Endodermal cell (in vitro differentiated cells): ENCODE data around the gene LRP8. TPM values are rescaled to one million over a fixed set of nuclear protein-coding genes. Genes with fewer than 3 reads are reported as not detected.

Experiments
- DNase-seq: peaks from one replicate; pipeline ENCODE4 v3.0.0-alpha.2; 2017
- H3K27ac ChIP-seq: 2 replicates; pipeline ENCODE4 v1.5.1; 2013; ENCODE audit warnings: mild to moderate bottlenecking, low read depth, low read length, moderate library complexity
- H3K27me3 ChIP-seq: 2 replicates; pipeline ENCODE4 v1.6.1; 2013; ENCODE audit warnings: mild to moderate bottlenecking, low read length, moderate library complexity; ENCODE audit not compliant: insufficient read depth, control insufficient read depth, poor library complexity, severe bottlenecking
- H3K36me3 ChIP-seq: 2 replicates; pipeline ENCODE4 v1.7.0; 2013; ENCODE audit warnings: mild to moderate bottlenecking, low read length, moderate library complexity; ENCODE audit not compliant: control insufficient read depth, insufficient read depth
- H3K4me1 ChIP-seq: one replicate; pipeline ENCODE4 v1.7.0; 2013; ENCODE audit warnings: low read length; ENCODE audit not compliant: control insufficient read depth, insufficient read depth
- H3K4me3 ChIP-seq: 2 replicates; pipeline ENCODE4 v1.5.1; 2013; ENCODE audit warnings: mild to moderate bottlenecking, low read length, moderate library complexity
- H3K9ac ChIP-seq: 2 replicates; pipeline ENCODE4 v1.6.1; 2013; ENCODE audit warnings: mild to moderate bottlenecking, low read length, moderate library complexity; ENCODE audit not compliant: poor library complexity, severe bottlenecking; ENCODE audit errors: extremely low read depth
- H3K9me3 ChIP-seq: 2 replicates; pipeline ENCODE4 v1.6.1; 2013; ENCODE audit warnings: mild to moderate bottlenecking, low read length, moderate library complexity; ENCODE audit not compliant: control insufficient read depth
- H3K27ac Mint-ChIP-seq: 2 replicates; pipeline ENCODE4 v1.8.0; 2020; ENCODE audit warnings: mixed read lengths
- H3K27me3 Mint-ChIP-seq: 2 replicates; pipeline ENCODE4 v1.8.0; 2021; ENCODE audit warnings: mild to moderate bottlenecking, mixed read lengths; ENCODE audit not compliant: insufficient read depth
- H3K36me3 Mint-ChIP-seq: 2 replicates; pipeline ENCODE4 v1.8.0; 2020; ENCODE audit warnings: low read depth, mixed read lengths
- H3K4me1 Mint-ChIP-seq: 2 replicates; pipeline ENCODE4 v1.8.0; 2020; ENCODE audit warnings: mixed read lengths
- H3K4me3 Mint-ChIP-seq: 2 replicates; pipeline ENCODE4 v1.8.0; 2020; ENCODE audit warnings: mild to moderate bottlenecking, moderate library complexity, mixed read lengths
- H3K9me3 Mint-ChIP-seq: 2 replicates; pipeline ENCODE4 v1.8.0; 2020; ENCODE audit warnings: mild to moderate bottlenecking, mixed read lengths
- WGBS, 2 experiments: methylation state at CpG; one replicate each; pipeline versions ENCODE4 v1.1.5 to v1.1.7; 2013; ENCODE audit warnings: missing lambda C conversion rate in 2 of 2, mixed read lengths in 1 of 2; ENCODE audit not compliant: insufficient coverage in 1 of 2, insufficient read length in 1 of 2; 5-methylcytosine and 5-hydroxymethylcytosine counted together
- total RNA-seq, 2 donors: library from RNA; stranded (reverse); fragmentation: NEBNext Ultra II Directional in 1 of 2; extraction: Animal tissue kit (Norgen Biotek cat#: 25700) in 1 of 2; gene quantifications; 2 replicates in 1 of 2; 3 replicates in 1 of 2; pipeline ENCODE4 v1.2.1, GENCODE V29; 2021
- TF ChIP-seq, protein P1 (sequence below): fragments of 200-600 bp; sonication (generic); conservative IDR thresholded peaks from 2 replicates; pipeline ENCODE4 v1.5.0; 2021; ENCODE audit warnings: antibody characterized with exemption, mild to moderate bottlenecking

The LRP8 gene
- total RNA-seq, 2 donors from 2014 or later, result 29.1 to 39.6 TPM

DNA sequence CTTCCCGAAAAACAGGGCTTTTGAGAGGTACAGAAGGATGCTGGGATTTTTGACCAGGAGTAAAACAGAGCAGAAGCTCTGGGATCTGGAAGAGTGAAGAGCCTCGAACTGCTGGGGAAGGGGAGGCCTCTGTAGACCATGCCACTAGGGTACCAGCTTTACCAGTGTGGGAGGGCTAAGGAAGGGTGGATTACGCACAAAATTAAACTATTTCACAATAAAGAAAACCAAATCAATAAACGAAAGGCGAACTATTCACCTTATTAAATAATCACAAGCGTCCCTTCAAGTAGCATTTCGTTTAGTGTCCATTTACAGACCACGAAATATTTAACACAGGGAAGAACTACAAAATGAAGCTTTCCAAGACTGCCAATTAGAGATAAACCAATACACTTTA lies 108.2 kb downstream of the LRP8 start:
- Histone ChIP-seq H3K9me3 (no peaks in the 10 kb centered on the region), H3K36me3 (peaks cover 24% of the 10 kb centered on the region), H3K4me1 (no peaks in the 10 kb centered on the region), H3K27me3 (no peaks in the 10 kb centered on the region), H3K27ac (peak overlapping the region; percentile 70), H3K9ac (peak overlapping the region; percentile 52), H3K4me3 (peak overlapping the region; percentile 95)
- TF ChIP-seq, protein P1, sequence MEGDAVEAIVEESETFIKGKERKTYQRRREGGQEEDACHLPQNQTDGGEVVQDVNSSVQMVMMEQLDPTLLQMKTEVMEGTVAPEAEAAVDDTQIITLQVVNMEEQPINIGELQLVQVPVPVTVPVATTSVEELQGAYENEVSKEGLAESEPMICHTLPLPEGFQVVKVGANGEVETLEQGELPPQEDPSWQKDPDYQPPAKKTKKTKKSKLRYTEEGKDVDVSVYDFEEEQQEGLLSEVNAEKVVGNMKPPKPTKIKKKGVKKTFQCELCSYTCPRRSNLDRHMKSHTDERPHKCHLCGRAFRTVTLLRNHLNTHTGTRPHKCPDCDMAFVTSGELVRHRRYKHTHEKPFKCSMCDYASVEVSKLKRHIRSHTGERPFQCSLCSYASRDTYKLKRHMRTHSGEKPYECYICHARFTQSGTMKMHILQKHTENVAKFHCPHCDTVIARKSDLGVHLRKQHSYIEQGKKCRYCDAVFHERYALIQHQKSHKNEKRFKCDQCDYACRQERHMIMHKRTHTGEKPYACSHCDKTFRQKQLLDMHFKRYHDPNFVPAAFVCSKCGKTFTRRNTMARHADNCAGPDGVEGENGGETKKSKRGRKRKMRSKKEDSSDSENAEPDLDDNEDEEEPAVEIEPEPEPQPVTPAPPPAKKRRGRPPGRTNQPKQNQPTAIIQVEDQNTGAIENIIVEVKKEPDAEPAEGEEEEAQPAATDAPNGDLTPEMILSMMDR, result no peak
- Mint-ChIP-seq H3K4me1 (peaks cover 12% of the 10 kb centered on the region), H3K4me3 (peak overlapping the region; percentile 86), H3K36me3 (peaks cover 15% of the 10 kb centered on the region), H3K27ac (peak overlapping the region; percentile 87), H3K27me3 (peaks cover 1% of the 10 kb centered on the region), H3K9me3 (no peaks in the 10 kb centered on the region)
- 40 to 41% methylated on average over 7 to 8 of the region's 8 CpGs for WGBS, 2 experiments
- no peak for DNase-seq

DNA sequence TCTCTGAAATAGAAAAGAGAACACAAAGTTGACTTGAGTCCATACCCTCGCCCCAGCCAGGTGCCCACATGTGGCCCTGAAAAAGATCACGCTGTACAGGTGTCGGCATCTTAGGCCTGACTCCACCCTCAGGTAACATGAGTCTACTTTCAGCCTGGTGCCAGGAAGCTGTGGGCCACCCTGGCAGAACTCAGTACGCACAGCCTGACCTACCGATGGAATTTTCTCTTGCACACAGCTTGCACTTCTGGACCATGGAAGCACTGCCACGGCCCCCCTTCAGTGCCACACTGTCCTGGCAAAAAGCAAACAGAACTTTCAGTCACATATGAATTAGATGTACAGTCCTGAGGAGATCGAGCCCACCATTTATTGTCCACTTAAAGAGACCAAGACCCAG lies 109.7 kb downstream of the LRP8 start:
- H3K27me3 Mint-ChIP-seq, result no peaks in the 10 kb centered on the region
- H3K36me3 ChIP-seq, result peaks cover 36% of the 10 kb centered on the region
- 88% methylated on average over 5 to 7 of the region's 7 CpGs for WGBS, 2 experiments
- H3K4me3 Mint-ChIP-seq, result no peak overlapping the region
- no peak for DNase-seq
- H3K27ac Mint-ChIP-seq, result no peak overlapping the region
- H3K9ac ChIP-seq, result no peak overlapping the region
- H3K4me1 Mint-ChIP-seq, result peaks cover 12% of the 10 kb centered on the region
- no peaks in the 10 kb centered on the region for H3K27me3 ChIP-seq
- peaks cover 28% of the 10 kb centered on the region for H3K36me3 Mint-ChIP-seq
- no peak overlapping the region for H3K27ac ChIP-seq
- no peaks in the 10 kb centered on the region for H3K9me3 Mint-ChIP-seq
- no peaks in the 10 kb centered on the region for H3K4me1 ChIP-seq
- no peak overlapping the region for H3K4me3 ChIP-seq
- no peaks in the 10 kb centered on the region for H3K9me3 ChIP-seq
- TF ChIP-seq, protein P1, result no peak

DNA sequence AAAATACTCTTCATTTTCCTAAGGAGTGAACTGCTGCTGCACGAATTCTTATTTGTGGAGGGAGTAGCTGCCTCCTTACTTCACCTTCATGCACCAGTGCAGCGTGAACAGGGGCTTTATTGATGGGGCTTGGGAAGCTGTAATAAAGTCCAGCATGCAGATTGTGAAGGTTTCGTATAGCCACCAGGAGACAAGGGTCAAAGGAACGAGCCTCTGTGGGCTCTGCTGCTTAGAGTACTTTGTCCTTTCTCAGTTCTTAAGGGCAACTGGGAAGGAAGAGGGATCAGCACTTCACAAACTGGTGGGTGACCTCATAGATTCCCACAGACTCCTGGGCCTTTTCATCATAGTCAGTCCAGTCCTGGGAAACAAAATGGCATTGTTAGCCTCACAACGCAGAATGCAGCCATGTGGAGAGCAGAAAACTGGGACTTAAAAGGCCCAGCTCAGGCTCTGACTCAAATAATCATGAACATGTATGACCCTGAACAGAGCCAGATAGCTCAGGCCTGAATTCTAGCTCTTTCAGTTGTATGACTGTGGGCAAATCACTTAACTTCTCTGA lies 113.4 kb downstream of the LRP8 start:
- WGBS, 2 experiments, result 84 to 87% methylated on average over 4 to 5 of the region's 5 CpGs
- no peak overlapping the region for H3K4me3 ChIP-seq
- TF ChIP-seq, protein P1, result no peak
- peaks cover 67% of the 10 kb centered on the region for H3K36me3 ChIP-seq
- H3K9ac ChIP-seq, result no peak overlapping the region
- H3K9me3 ChIP-seq, result no peaks in the 10 kb centered on the region
- H3K4me1 Mint-ChIP-seq, result peaks cover 3% of the 10 kb centered on the region
- H3K4me3 Mint-ChIP-seq, result no peak overlapping the region
- H3K4me1 ChIP-seq, result no peaks in the 10 kb centered on the region
- no peak overlapping the region for H3K27ac ChIP-seq
- no peaks in the 10 kb centered on the region for H3K9me3 Mint-ChIP-seq
- H3K36me3 Mint-ChIP-seq, result peaks cover 61% of the 10 kb centered on the region
- no peak overlapping the region for H3K27ac Mint-ChIP-seq
- no peak for DNase-seq
- H3K27me3 ChIP-seq, result no peaks in the 10 kb centered on the region
- no peaks in the 10 kb centered on the region for H3K27me3 Mint-ChIP-seq
